ENCODE measurements around the gene EPHA4. TPM values are rescaled to one million over a fixed set of nuclear protein-coding genes. Genes with fewer than 3 reads are reported as not detected.

EPHA4 gene
- total RNA-seq, 5 donors from 2014 or later (not counting 1 experiment from before 2014, with no cell fraction given) = 47.2 to 93.9 (median 58.0) TPM

- CTCF ChIA-PET = no interaction called here
- no peaks in the 10 kb centered on the region for H3K36me3 ChIP-seq (ENCODE audit: control insufficient read depth in 2 of 2, extremely low read depth in 1 of 2, insufficient read depth in 1 of 2, low read length in 1 of 2)
- H3K4me1 ChIP-seq (ENCODE audit: control insufficient read depth in 1 of 2, extremely low read depth in 1 of 2, insufficient read depth in 2 of 2, low read length in 2 of 2) = peaks cover 7 to 14% of the 10 kb centered on the region in 2 experiments
- H3K27me3 Mint-ChIP-seq = no peaks in the 10 kb centered on the region
- ATAC-seq (replicated peaks in 1 of 4) (peak; percentile 45 to 59 (median 49)), DNase-seq (peak in 1 of 35 experiments; percentile 22)
- peaks cover 35 to 76% (median 37%) of the 10 kb centered on the region in 3 donors for H3K4me1 Mint-ChIP-seq
- H3K9me3 Mint-ChIP-seq = no peaks in the 10 kb centered on the region
- no peaks in the 10 kb centered on the region for H3K27me3 ChIP-seq (replicated peaks in 1 of 2; ENCODE audit: control insufficient read depth in 2 of 2, extremely low read depth in 1 of 2, insufficient read depth in 2 of 2, low read length in 1 of 2)
- H3K9me3 ChIP-seq = no peaks in the 10 kb centered on the region
- POLR2A ChIA-PET = interaction anchor here in 1 of 2 donors (0.5 to 0.6 kb wide), 2 partner anchors 65 to 864 kb away, joined by 3 read pairs; no protein-coding TSS in a partner anchor
- H3K36me3 Mint-ChIP-seq = peaks cover 18% of the 10 kb centered on the region
- WGBS (ENCODE audit: insufficient coverage) = 27% methylated on average over 2 of the region's 4 CpGs
- H3K27ac Mint-ChIP-seq = peak overlapping the region; percentile 70 to 71
- H3K4me3 ChIP-seq (ENCODE audit: control insufficient read depth in 1 of 2, extremely low read depth in 1 of 2, low read length in 1 of 2) = no peak overlapping the region
- peak overlapping the region; percentile 44 to 60 (median 48) for H3K4me3 Mint-ChIP-seq
- no peak overlapping the region for H3K27ac ChIP-seq (ENCODE audit: low read length)
These were observed 17.2 kb downstream of the EPHA4 start for GRCh38 chr2:221554769-221555493.

- no peak overlapping the region for H3K4me3 Mint-ChIP-seq
- ChIA-PET POLR2A (interaction anchor here in 1 of 2 donors (0.5 kb wide), 1 partner anchor 33 kb away, joined by 3 read pairs; no protein-coding TSS in a partner anchor), CTCF (no interaction called here)
- Histone ChIP-seq H3K27ac (ENCODE audit: low read length) (no peak overlapping the region), H3K9me3 (no peaks in the 10 kb centered on the region), H3K4me1 (ENCODE audit: control insufficient read depth in 1 of 2, extremely low read depth in 1 of 2, insufficient read depth in 2 of 2, low read length in 2 of 2) (peaks cover 7 to 11% of the 10 kb centered on the region in 2 experiments), H3K27me3 (replicated peaks in 1 of 2; ENCODE audit: control insufficient read depth in 2 of 2, extremely low read depth in 1 of 2, insufficient read depth in 2 of 2, low read length in 1 of 2) (no peaks in the 10 kb centered on the region), H3K4me3 (ENCODE audit: control insufficient read depth in 1 of 2, extremely low read depth in 1 of 2, low read length in 1 of 2) (no peak overlapping the region), H3K36me3 (ENCODE audit: control insufficient read depth in 2 of 2, extremely low read depth in 1 of 2, insufficient read depth in 1 of 2, low read length in 1 of 2) (no peaks in the 10 kb centered on the region)
- ATAC-seq (replicated peaks in 1 of 4) (no peak), DNase-seq (no peak)
- H3K27ac Mint-ChIP-seq = no peak overlapping the region
- WGBS (ENCODE audit: insufficient coverage) = 100% methylated on average over 3 of the region's 4 CpGs
- H3K4me1 Mint-ChIP-seq = peaks cover 29 to 70% (median 37%) of the 10 kb centered on the region in 3 donors
- no peaks in the 10 kb centered on the region for H3K27me3 Mint-ChIP-seq
- H3K36me3 Mint-ChIP-seq = peaks cover 13% of the 10 kb centered on the region
- H3K9me3 Mint-ChIP-seq = no peaks in the 10 kb centered on the region
These were observed 18.8 kb downstream of the EPHA4 start for GRCh38 chr2:221553333-221553732.

- no peaks in the 10 kb centered on the region for H3K27me3 Mint-ChIP-seq
- no peaks in the 10 kb centered on the region for H3K36me3 ChIP-seq (ENCODE audit: control insufficient read depth in 2 of 2, extremely low read depth in 1 of 2, insufficient read depth in 1 of 2, low read length in 1 of 2)
- H3K27ac ChIP-seq (ENCODE audit: low read length) = no peak overlapping the region
- H3K4me3 ChIP-seq (ENCODE audit: control insufficient read depth in 1 of 2, extremely low read depth in 1 of 2, low read length in 1 of 2) = no peak overlapping the region
- no peaks in the 10 kb centered on the region for H3K9me3 Mint-ChIP-seq
- H3K4me1 Mint-ChIP-seq = peaks cover 28 to 68% (median 32%) of the 10 kb centered on the region in 3 donors
- ATAC-seq (replicated peaks in 1 of 4) (no peak), DNase-seq (no peak)
- 94% methylated on average over 3 of the region's 4 CpGs for WGBS (ENCODE audit: insufficient coverage)
- ChIA-PET CTCF (no interaction called here), POLR2A (interaction anchor here in 1 of 2 donors (0.6 kb wide), 1 partner anchor 212 kb away, joined by 9 read pairs; no protein-coding TSS in a partner anchor)
- H3K9me3 ChIP-seq = no peaks in the 10 kb centered on the region
- peaks cover 7 to 11% of the 10 kb centered on the region in 2 experiments for H3K4me1 ChIP-seq (ENCODE audit: control insufficient read depth in 1 of 2, extremely low read depth in 1 of 2, insufficient read depth in 2 of 2, low read length in 2 of 2)
- H3K27ac Mint-ChIP-seq = no peak overlapping the region
- no peaks in the 10 kb centered on the region for H3K27me3 ChIP-seq (replicated peaks in 1 of 2; ENCODE audit: control insufficient read depth in 2 of 2, extremely low read depth in 1 of 2, insufficient read depth in 2 of 2, low read length in 1 of 2)
- no peak overlapping the region for H3K4me3 Mint-ChIP-seq
- peaks cover 18% of the 10 kb centered on the region for H3K36me3 Mint-ChIP-seq
These were observed 19.8 kb downstream of the EPHA4 start for GRCh38 chr2:221552291-221552690.

- Mint-ChIP-seq H3K36me3 (peaks cover 18% of the 10 kb centered on the region), H3K4me3 (no peak overlapping the region), H3K4me1 (peaks cover 28 to 68% (median 29%) of the 10 kb centered on the region in 3 donors), H3K9me3 (no peaks in the 10 kb centered on the region), H3K27ac (no peak overlapping the region), H3K27me3 (no peaks in the 10 kb centered on the region)
- CTCF ChIA-PET = no interaction called here
- ATAC-seq (replicated peaks in 1 of 4) (no peak), DNase-seq (no peak)
- no CpG with 5 or more reads among the region's 1 CpG for WGBS (ENCODE audit: insufficient coverage)
- Histone ChIP-seq H3K9me3 (no peaks in the 10 kb centered on the region), H3K36me3 (ENCODE audit: control insufficient read depth in 2 of 2, extremely low read depth in 1 of 2, insufficient read depth in 1 of 2, low read length in 1 of 2) (no peaks in the 10 kb centered on the region), H3K4me1 (ENCODE audit: control insufficient read depth in 1 of 2, extremely low read depth in 1 of 2, insufficient read depth in 2 of 2, low read length in 2 of 2) (peaks cover 7 to 11% of the 10 kb centered on the region in 2 experiments), H3K4me3 (ENCODE audit: control insufficient read depth in 1 of 2, extremely low read depth in 1 of 2, low read length in 1 of 2) (no peak overlapping the region), H3K27me3 (replicated peaks in 1 of 2; ENCODE audit: control insufficient read depth in 2 of 2, extremely low read depth in 1 of 2, insufficient read depth in 2 of 2, low read length in 1 of 2) (no peaks in the 10 kb centered on the region), H3K27ac (ENCODE audit: low read length) (no peak overlapping the region)
- POLR2A ChIA-PET = interaction anchor here in 1 of 2 donors (0.6 kb wide), 1 partner anchor 213 kb away, joined by 9 read pairs; no protein-coding TSS in a partner anchor
These were observed 20.2 kb downstream of the EPHA4 start for GRCh38 chr2:221551864-221552263.

GRCh38 chr2:221549143-221549542, 23.0 kb downstream of the EPHA4 start:
- ChIA-PET POLR2A (no interaction called here), CTCF (no interaction called here)
- no peak overlapping the region for H3K4me3 ChIP-seq (ENCODE audit: control insufficient read depth in 1 of 2, extremely low read depth in 1 of 2, low read length in 1 of 2)
- Mint-ChIP-seq H3K9me3 (no peaks in the 10 kb centered on the region), H3K27ac (peak overlapping the region in 1 of 2 donors; percentile 0), H3K36me3 (peaks cover 20% of the 10 kb centered on the region), H3K4me1 (peaks cover 15 to 55% (median 20%) of the 10 kb centered on the region in 3 donors), H3K4me3 (no peak overlapping the region), H3K27me3 (no peaks in the 10 kb centered on the region)
- no peak for DNase-seq
- ATAC-seq (replicated peaks in 1 of 4) = no peak
- no peaks in the 10 kb centered on the region for H3K4me1 ChIP-seq (ENCODE audit: control insufficient read depth in 1 of 2, extremely low read depth in 1 of 2, insufficient read depth in 2 of 2, low read length in 2 of 2)
- no peak overlapping the region for H3K27ac ChIP-seq (ENCODE audit: low read length)
- H3K9me3 ChIP-seq = no peaks in the 10 kb centered on the region
- H3K36me3 ChIP-seq (ENCODE audit: control insufficient read depth in 2 of 2, extremely low read depth in 1 of 2, insufficient read depth in 1 of 2, low read length in 1 of 2) = no peaks in the 10 kb centered on the region
- H3K27me3 ChIP-seq (replicated peaks in 1 of 2; ENCODE audit: control insufficient read depth in 2 of 2, extremely low read depth in 1 of 2, insufficient read depth in 2 of 2, low read length in 1 of 2) = no peaks in the 10 kb centered on the region

GRCh38 chr2:221546505-221547225, 25.4 kb downstream of the EPHA4 start:
- CTCF ChIA-PET = interaction anchor here in 1 of 2 donors (1.1 kb wide), 1 partner anchor 29 kb away, joined by 3 read pairs; no protein-coding TSS in a partner anchor
- DNase-seq = peak in 1 of 35 experiments; percentile 31
- Histone ChIP-seq H3K4me1 (ENCODE audit: control insufficient read depth in 1 of 2, extremely low read depth in 1 of 2, insufficient read depth in 2 of 2, low read length in 2 of 2) (no peaks in the 10 kb centered on the region), H3K36me3 (ENCODE audit: control insufficient read depth in 2 of 2, extremely low read depth in 1 of 2, insufficient read depth in 1 of 2, low read length in 1 of 2) (no peaks in the 10 kb centered on the region), H3K9me3 (no peaks in the 10 kb centered on the region), H3K27ac (ENCODE audit: low read length) (no peak overlapping the region), H3K4me3 (ENCODE audit: control insufficient read depth in 1 of 2, extremely low read depth in 1 of 2, low read length in 1 of 2) (no peak overlapping the region), H3K27me3 (replicated peaks in 1 of 2; ENCODE audit: control insufficient read depth in 2 of 2, extremely low read depth in 1 of 2, insufficient read depth in 2 of 2, low read length in 1 of 2) (no peaks in the 10 kb centered on the region)
- peak in 2 of 4 experiments; percentile 47 to 78 for ATAC-seq (replicated peaks in 1 of 4)
- no peaks in the 10 kb centered on the region for H3K27me3 Mint-ChIP-seq
- POLR2A ChIA-PET = interaction anchor here (0.8 to 1.1 kb wide), 4 partner anchors 12 to 42 kb away, joined by 3 to 5 read pairs (median 4); no protein-coding TSS in a partner anchor
- no CpG with 5 or more reads among the region's 2 CpGs for WGBS (ENCODE audit: insufficient coverage)
- no peak overlapping the region for H3K27ac Mint-ChIP-seq
- H3K4me3 Mint-ChIP-seq = no peak overlapping the region
- H3K4me1 Mint-ChIP-seq = peaks cover 7 to 41% (median 19%) of the 10 kb centered on the region in 3 donors
- peaks cover 9% of the 10 kb centered on the region for H3K36me3 Mint-ChIP-seq
- no peaks in the 10 kb centered on the region for H3K9me3 Mint-ChIP-seq
